Limb (tissue), 2 donors: ENCODE results near the gene MTMR2.
A peak's percentile ranks its signal among the peaks of the same experiment; 100 is the strongest.

Source experiments
- DNase-seq, 2 donors: peaks; one replicate each; pipeline ENCODE4 v3.0.0-alpha.2; 2016; ENCODE audit errors: extremely low spot score in 2 of 2

The MTMR2 gene

GRCh38 chr11:95923728-95924413, at the start of gene MTMR2:
TSS of gene MTMR2 (minus strand) at chr11:95924107. CDS start at chr11:95923954, 153 bp downstream.
- DNase-seq, result peak; percentile 90

GRCh38 chr11:95972060-95972459, 48.2 kb upstream of the MTMR2 start:
- no peak for DNase-seq

- no peak for DNase-seq
These were observed 44.7 kb upstream of the MTMR2 start for GRCh38 chr11:95968585-95968984.

- no peak for DNase-seq
These were observed 40.4 kb upstream of the MTMR2 start for GRCh38 chr11:95964281-95964680.

- no peak for DNase-seq
These were observed 37.9 kb upstream of the MTMR2 start for GRCh38 chr11:95961758-95962157.

GRCh38 chr11:95950905-95951304, 27.0 kb upstream of the MTMR2 start:
- DNase-seq, result no peak

GRCh38 chr11:95948637-95949036, 24.7 kb upstream of the MTMR2 start:
- no peak for DNase-seq

- DNase-seq, result no peak
These were observed 20.7 kb upstream of the MTMR2 start for GRCh38 chr11:95944623-95945022.

GRCh38 chr11:95943546-95943945, 19.6 kb upstream of the MTMR2 start:
- no peak for DNase-seq

- DNase-seq, result no peak
These were observed 15.2 kb upstream of the MTMR2 start for GRCh38 chr11:95939091-95939490.

GRCh38 chr11:95937358-95937757, 13.5 kb upstream of the MTMR2 start:
- no peak for DNase-seq

GRCh38 chr11:95933594-95933993, 9.7 kb upstream of the MTMR2 start:
- no peak for DNase-seq

GRCh38 chr11:95931916-95932315, 8.0 kb upstream of the MTMR2 start:
- DNase-seq, result no peak

GRCh38 chr11:95930948-95931347, 7.0 kb upstream of the MTMR2 start:
- DNase-seq, result no peak

- no peak for DNase-seq
These were observed 2.8 kb upstream of the MTMR2 start for GRCh38 chr11:95926726-95927125.

- DNase-seq, result no peak
These were observed 1.1 kb upstream of the MTMR2 start for GRCh38 chr11:95925011-95925410.

GRCh38 chr11:95924414-95924760, 480 bp upstream of the MTMR2 start:
- DNase-seq, result peak in 1 of 2 donors; percentile 20

- no peak for DNase-seq
These were observed 524 bp downstream of the MTMR2 start for GRCh38 chr11:95923439-95923727.

GRCh38 chr11:95922536-95923438, 1.1 kb downstream of the MTMR2 start:
- DNase-seq, result peak in 1 of 2 donors; percentile 30

- no peak for DNase-seq
These were observed 1.8 kb downstream of the MTMR2 start for GRCh38 chr11:95922099-95922498.

GRCh38 chr11:95920460-95921105, 3.3 kb downstream of the MTMR2 start:
- DNase-seq, result no peak

GRCh38 chr11:95919514-95919913, 4.4 kb downstream of the MTMR2 start:
- no peak for DNase-seq

GRCh38 chr11:95918720-95919119, 5.2 kb downstream of the MTMR2 start:
- no peak for DNase-seq
